Lower lobe of right lung (tissue), 2 donors: ENCODE results near the gene FANCC. TPM values are rescaled to one million over a fixed set of nuclear protein-coding genes. Genes with fewer than 3 reads are reported as not detected.

Source experiments
- ATAC-seq, 2 donors: fragments of 200-7000 bp; cut with Tn5 transposase; one replicate each; pipeline ENCODE4 v1.9.1; 2020 to 2022; ENCODE audit warnings: mild to moderate bottlenecking in 2 of 2, moderate library complexity in 2 of 2
- DNase-seq: peaks from one replicate; pipeline ENCODE4 v3.0.0-alpha.2; 2020
- H3K27ac ChIP-seq: fragments of 200-600 bp; one replicate; pipeline ENCODE4 v1.8.0; 2022
- H3K27me3 ChIP-seq: fragments of 200-600 bp; one replicate; pipeline ENCODE4 v1.8.0; 2022; ENCODE audit warnings: low read depth
- H3K36me3 ChIP-seq: fragments of 200-600 bp; one replicate; pipeline ENCODE4 v1.8.0; 2022; ENCODE audit warnings: mild to moderate bottlenecking
- H3K4me1 ChIP-seq: fragments of 200-600 bp; one replicate; pipeline ENCODE4 v1.8.0; 2022
- H3K4me3 ChIP-seq: fragments of 200-600 bp; one replicate; pipeline ENCODE4 v1.8.0; 2022; ENCODE audit warnings: mild to moderate bottlenecking
- H3K9me3 ChIP-seq: fragments of 200-600 bp; one replicate; pipeline ENCODE4 v1.8.0; 2022
- CTCF ChIP-seq: fragments of 200-600 bp; IDR thresholded peaks from one replicate; pipeline ENCODE4 v1.8.0; 2022; ENCODE audit warnings: antibody characterized with exemption, mild to moderate bottlenecking
- intact Hi-C: fragments of 100-400 bp; cut with DNase I; formaldehyde crosslinking; loops from one replicate; pipeline ENCODE4 v1.11.0; 2022
- total RNA-seq: library from RNA; stranded (reverse); fragmentation: NEBNext Ultra II Directional; extraction: Animal tissue kit (Norgen Biotek cat#: 25700); gene quantifications from one replicate; pipeline ENCODE4 v1.2.1, GENCODE V29; 2021
- donor health status: DM: no; HTN: yes; CAD: no; lungs with severe emphysema.

FANCC gene
- total RNA-seq, 1 donor from 2014 or later = 11.3 TPM

DNA sequence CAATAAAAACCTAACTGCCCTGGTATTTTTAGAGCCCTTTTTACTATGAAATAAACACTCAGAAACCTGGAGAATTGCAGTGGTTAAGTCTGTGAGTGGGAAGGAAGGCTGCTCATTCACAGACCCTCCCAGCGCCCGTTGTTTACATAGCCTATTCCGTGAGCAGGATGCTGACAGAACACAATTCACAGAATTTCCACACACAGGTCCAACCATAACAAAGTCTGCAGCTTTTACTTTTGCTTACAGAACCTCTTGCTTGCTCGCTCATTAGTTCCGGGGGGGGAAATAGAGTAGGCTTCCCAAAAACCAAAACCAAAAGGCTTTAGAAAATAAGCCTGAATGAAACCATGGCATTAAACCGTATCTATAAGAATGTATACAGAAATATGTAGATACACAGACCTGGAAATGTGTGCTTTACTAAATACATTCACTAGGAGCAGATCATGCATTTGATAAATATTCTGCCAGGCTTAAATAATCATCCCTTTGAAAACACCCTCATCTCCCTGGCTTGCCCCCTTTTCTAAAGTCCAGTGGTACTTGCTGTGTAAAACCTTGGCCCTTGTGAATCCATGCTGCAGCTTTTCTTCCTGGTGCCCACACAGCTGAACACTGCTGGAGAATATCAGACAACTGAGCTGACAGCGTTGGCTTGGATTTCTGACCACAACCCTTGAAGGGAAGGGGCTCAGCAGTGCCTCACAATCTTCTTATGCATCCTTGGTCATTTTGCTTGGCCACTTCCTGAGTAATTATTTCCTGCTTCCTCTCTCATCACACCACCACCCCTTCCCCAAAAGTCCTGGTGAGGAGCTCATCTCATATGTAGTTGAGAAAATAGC lies 128.0 kb downstream of the FANCC start:
- intact Hi-C loops = no loop called here
- peak; percentile 54 to 57 for ATAC-seq

GRCh38 chr9:95188459-95188858 lies 129.1 kb downstream of the FANCC start:
- no peaks in the 10 kb centered on the region for H3K9me3 ChIP-seq
- H3K27ac ChIP-seq = peak overlapping the region; percentile 56
- no peaks in the 10 kb centered on the region for H3K27me3 ChIP-seq
- no peak for ATAC-seq
- DNase-seq = no peak
- H3K4me1 ChIP-seq = peaks cover 26% of the 10 kb centered on the region
- H3K4me3 ChIP-seq = peak overlapping the region; percentile 18
- no peak for TF ChIP-seq CTCF
- H3K36me3 ChIP-seq = no peaks in the 10 kb centered on the region
- intact Hi-C loops = no loop called here

More for the DNA sequence above, 128.0 kb downstream of the FANCC start:
- Histone ChIP-seq H3K27me3 (no peaks in the 10 kb centered on the region), H3K9me3 (no peaks in the 10 kb centered on the region), H3K27ac (peak overlapping the region; percentile 56), H3K4me3 (peak overlapping the region; percentile 18), H3K36me3 (no peaks in the 10 kb centered on the region), H3K4me1 (peaks cover 26% of the 10 kb centered on the region)
- DNase-seq = no peak
- no peak for TF ChIP-seq CTCF

- no peaks in the 10 kb centered on the region for H3K9me3 ChIP-seq
- intact Hi-C loops = no loop called here
- H3K27me3 ChIP-seq = no peaks in the 10 kb centered on the region
- H3K27ac ChIP-seq = no peak overlapping the region
- no peaks in the 10 kb centered on the region for H3K36me3 ChIP-seq
- DNase-seq = no peak
- TF ChIP-seq CTCF = no peak
- H3K4me1 ChIP-seq = peaks cover 26% of the 10 kb centered on the region
- H3K4me3 ChIP-seq = no peak overlapping the region
- no peak for ATAC-seq
These were observed 131.6 kb downstream of the FANCC start for GRCh38 chr9:95185956-95186355.

GRCh38 chr9:95182854-95183563 lies 134.5 kb downstream of the FANCC start:
- Histone ChIP-seq H3K4me3 (no peak overlapping the region), H3K27ac (no peak overlapping the region), H3K4me1 (peaks cover under 1% of the 10 kb centered on the region), H3K36me3 (no peaks in the 10 kb centered on the region), H3K27me3 (no peaks in the 10 kb centered on the region), H3K9me3 (no peaks in the 10 kb centered on the region)
- no peak for TF ChIP-seq CTCF
- DNase-seq = no peak
- no peak for ATAC-seq
- intact Hi-C loops = no loop called here

DNA sequence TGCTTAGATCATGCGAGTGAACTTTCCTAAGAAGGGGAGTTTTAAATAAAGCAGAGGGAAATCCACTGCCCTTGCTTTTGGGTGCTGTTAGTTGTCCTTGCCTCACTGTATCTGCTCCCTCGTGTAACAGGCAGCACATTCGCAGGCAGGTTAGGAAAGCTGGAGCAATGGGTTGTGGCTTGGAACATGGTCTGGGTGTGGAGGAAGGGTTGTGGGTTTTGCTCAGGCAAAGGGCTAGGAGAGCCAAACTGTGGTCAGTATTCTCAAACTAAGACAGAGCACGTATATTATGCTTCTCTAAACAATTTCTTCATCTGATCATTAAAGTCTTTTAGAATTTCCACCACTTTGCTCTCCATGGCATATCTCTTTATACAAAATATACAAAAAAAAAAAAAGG lies 135.7 kb downstream of the FANCC start:
- Histone ChIP-seq H3K27ac (no peak overlapping the region), H3K9me3 (no peaks in the 10 kb centered on the region), H3K4me3 (no peak overlapping the region), H3K36me3 (no peaks in the 10 kb centered on the region), H3K4me1 (no peaks in the 10 kb centered on the region), H3K27me3 (no peaks in the 10 kb centered on the region)
- no peak for DNase-seq
- TF ChIP-seq CTCF = no peak
- intact Hi-C loops = no loop called here
- no peak for ATAC-seq
